Measurements from ENCODE around the gene CERS3.

The CERS3 gene

GRCh38 chr15:100533886-100534285 lies 5.1 kb upstream of the CERS3 start:
- H3K4me3 ChIP-seq (ENCODE audit: low read length): no peak overlapping the region
- no peak for DNase-seq (ENCODE audit: low read depth, low spot score)

- H3K4me3 ChIP-seq (ENCODE audit: low read length): no peak overlapping the region
- no peak for DNase-seq (ENCODE audit: low read depth, low spot score)
These were observed 3.1 kb upstream of the CERS3 start for GRCh38 chr15:100531823-100532327.

GRCh38 chr15:100531204-100531603 lies 2.5 kb upstream of the CERS3 start:
- no peak overlapping the region for H3K4me3 ChIP-seq (ENCODE audit: low read length)
- no peak for DNase-seq (ENCODE audit: low read depth, low spot score)

DNA sequence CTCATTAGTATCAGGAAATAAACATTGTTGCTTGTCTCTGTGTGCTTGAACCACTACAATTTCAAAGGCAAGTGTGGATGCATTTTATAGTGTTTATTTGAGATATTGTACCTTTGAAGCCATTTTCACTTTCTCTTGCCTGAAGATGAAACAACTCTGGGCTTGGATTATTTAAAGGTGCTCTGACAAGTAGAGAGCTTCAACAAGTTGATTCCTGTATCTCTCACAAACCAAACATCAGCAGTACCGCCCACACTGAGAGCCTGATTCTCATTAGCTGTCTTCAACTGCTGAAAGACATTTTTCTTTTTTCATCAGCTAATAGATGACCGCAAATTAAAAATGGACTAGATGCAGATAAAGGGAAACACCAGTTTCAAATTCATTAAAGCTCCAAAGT lies 806 bp upstream of the CERS3 start:
- no peak overlapping the region for H3K4me3 ChIP-seq (ENCODE audit: low read length)
- no peak for DNase-seq (ENCODE audit: low read depth, low spot score)

DNA sequence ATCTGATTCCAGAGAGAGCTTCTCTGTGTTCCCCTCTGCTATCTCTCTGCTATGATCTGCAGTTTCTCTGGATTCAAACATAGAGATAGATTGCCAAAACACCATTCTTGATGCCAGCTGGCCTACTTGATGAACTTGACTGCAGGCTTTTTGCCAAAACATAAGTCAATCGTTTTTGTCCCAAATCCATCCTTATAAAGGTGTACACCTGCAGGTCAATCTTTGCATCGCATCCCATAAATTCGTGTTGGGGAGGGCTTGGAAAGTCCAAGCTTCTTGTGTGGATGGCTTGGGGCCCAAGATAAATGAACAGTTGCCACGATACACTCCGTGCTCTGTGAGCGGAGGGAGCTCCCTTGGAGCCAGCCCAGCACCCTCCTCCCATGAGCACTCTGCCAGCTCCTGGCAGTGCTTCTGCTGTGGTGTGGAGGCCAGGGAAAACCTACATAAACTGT lies 2.7 kb downstream of the CERS3 start:
- H3K4me3 ChIP-seq (ENCODE audit: low read length): no peak overlapping the region
- no peak for DNase-seq (ENCODE audit: low read depth, low spot score)

- no peak for DNase-seq (ENCODE audit: low read depth, low spot score)
- no peak overlapping the region for H3K4me3 ChIP-seq (ENCODE audit: low read length)
These were observed 3.3 kb downstream of the CERS3 start for GRCh38 chr15:100525436-100525835.

- no peak for DNase-seq (ENCODE audit: low read depth, low spot score)
- H3K4me3 ChIP-seq (ENCODE audit: low read length): no peak overlapping the region
These were observed 4.4 kb downstream of the CERS3 start for GRCh38 chr15:100524326-100524725.

- H3K4me3 ChIP-seq (ENCODE audit: low read length): no peak overlapping the region
- no peak for DNase-seq (ENCODE audit: low read depth, low spot score)
These were observed 6.8 kb downstream of the CERS3 start for GRCh38 chr15:100521907-100522306.

GRCh38 chr15:100520132-100520921 lies 8.4 kb downstream of the CERS3 start:
- DNase-seq (ENCODE audit: low read depth, low spot score): peak; percentile 72
- H3K4me3 ChIP-seq (ENCODE audit: low read length): peak overlapping the region; percentile 8; the same call in 1 of the 2 replicates

DNA sequence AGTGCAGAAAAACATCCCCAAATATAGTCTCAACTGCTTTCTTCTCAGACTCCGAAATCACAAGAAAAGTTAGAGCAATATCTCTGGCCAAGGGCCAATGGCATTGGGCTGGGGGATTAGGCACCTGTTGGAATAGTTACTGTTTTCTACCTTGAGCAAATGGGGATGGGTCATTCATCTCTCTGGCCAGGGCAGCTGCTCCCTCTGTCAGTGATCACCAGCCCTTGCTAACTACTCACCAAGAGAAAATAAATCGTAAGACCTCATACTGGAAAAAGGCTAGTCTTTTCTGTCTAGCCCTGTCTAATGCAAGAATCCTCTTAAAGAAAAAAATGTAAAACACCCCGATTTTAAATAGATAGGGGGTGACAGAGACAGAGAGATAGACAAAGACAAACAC lies 10.9 kb downstream of the CERS3 start:
- H3K4me3 ChIP-seq (ENCODE audit: low read length): no peak overlapping the region
- no peak for DNase-seq (ENCODE audit: low read depth, low spot score)

GRCh38 chr15:100516643-100517512 lies 11.9 kb downstream of the CERS3 start:
- no peak overlapping the region for H3K4me3 ChIP-seq (ENCODE audit: low read length)
- no peak for DNase-seq (ENCODE audit: low read depth, low spot score)

- no peak for DNase-seq (ENCODE audit: low read depth, low spot score)
- H3K4me3 ChIP-seq (ENCODE audit: low read length): no peak overlapping the region
These were observed 13.0 kb downstream of the CERS3 start for GRCh38 chr15:100515758-100516157.

GRCh38 chr15:100508641-100509300 lies 20.0 kb downstream of the CERS3 start:
- no peak for DNase-seq (ENCODE audit: low read depth, low spot score)
- H3K4me3 ChIP-seq (ENCODE audit: low read length): no peak overlapping the region

DNA sequence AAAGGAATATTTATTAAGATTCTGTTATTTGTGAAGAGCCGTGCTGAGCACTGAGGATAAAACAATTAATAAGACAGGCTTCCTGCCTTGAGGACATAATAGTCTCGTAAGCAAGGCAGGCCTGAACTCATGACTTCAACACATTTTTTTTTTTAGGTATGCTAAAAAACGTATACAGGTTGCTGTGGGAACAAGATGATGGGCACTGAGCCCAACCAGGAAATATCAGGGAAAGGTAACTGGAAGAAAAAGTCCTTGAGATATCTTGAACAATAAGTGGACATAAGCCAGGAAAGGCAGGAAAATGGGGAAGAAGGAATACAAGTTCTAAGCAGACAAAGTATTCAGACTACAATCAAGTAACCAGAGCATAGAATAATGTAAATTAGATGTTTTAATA lies 26.1 kb downstream of the CERS3 start:
- no peak overlapping the region for H3K4me3 ChIP-seq (ENCODE audit: low read length)
- no peak for DNase-seq (ENCODE audit: low read depth, low spot score)

DNA sequence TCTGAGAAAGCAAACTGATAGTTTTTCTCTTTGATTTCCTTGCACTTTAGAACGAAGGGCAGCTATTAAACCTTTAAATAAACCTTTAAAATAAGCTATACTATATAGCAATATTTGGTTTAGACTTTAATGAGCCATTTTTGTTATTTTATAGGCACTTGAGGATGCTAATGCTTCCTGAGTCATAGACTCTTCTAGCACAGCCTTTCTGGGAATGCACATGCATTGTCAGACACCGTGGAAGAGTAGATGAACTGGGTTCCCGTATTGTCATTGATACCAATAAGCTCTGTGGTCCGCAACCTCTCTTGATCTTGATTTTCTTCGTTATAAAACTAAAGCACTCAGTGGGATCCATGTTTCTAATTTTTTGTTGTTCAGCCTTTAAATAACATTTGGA lies 27.6 kb downstream of the CERS3 start:
- H3K4me3 ChIP-seq (ENCODE audit: low read length): no peak overlapping the region
- no peak for DNase-seq (ENCODE audit: low read depth, low spot score)

DNA sequence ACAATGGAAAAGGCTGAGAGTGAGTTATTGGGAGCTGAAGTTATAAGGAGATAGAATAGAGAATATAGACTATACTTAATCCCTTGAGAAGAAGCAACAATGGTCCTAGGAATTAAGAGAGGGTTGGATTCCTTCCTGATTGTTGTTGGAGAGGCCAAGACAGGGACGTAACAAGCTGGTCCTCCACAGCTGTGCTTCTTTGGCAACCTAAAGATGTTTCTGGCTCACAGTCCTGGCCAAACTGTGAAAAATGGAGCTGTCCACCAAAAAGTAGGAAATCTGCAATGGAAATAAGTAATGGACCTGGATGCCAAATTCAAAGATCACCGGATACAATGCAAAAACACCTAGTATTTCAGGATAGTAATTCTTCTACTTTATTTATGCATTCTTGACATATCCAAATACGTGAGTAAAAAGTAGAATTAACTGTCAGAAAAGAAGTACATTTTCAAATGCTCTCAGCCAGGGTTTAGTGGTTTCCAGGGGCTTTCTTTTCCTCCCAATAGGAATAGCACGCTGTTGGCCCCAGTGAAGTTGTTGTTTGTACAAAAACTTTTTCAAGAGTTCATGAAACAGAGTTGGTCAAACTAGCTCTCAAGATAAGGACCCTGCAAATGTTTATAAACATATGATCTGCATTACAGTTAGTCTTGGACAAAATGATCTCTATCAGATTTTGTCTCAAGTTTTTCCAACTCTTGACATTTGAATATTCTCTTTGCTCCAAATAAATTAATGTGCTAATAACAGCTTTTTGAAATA lies 28.3 kb downstream of the CERS3 start:
- no peak overlapping the region for H3K4me3 ChIP-seq (ENCODE audit: low read length)
- no peak for DNase-seq (ENCODE audit: low read depth, low spot score)

- DNase-seq (ENCODE audit: low read depth, low spot score): no peak
These were observed 32.9 kb downstream of the CERS3 start for GRCh38 chr15:100495861-100496260.

DNA sequence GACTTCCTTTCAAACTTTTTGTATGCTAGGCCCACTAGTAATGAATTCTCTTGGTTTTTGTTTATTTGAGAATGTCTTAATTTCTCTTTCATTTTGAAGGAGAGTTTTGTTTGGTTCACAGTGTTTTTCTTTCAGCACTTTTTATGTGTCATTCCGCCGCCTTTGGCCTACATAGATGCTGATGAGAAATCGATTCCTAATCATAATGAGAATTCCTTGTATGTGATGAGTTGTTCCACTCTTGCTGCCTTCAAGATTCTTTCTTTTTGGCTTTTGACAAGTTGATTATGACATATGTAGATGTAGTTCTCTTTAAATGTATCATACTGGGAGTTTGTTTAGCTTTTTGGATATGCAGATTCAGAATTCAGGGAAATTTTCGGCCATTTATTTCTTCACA lies 35.5 kb downstream of the CERS3 start:
- no peak overlapping the region for H3K4me3 ChIP-seq (ENCODE audit: low read length)
- DNase-seq (ENCODE audit: low read depth, low spot score): no peak

More at GRCh38 chr15:100495861-100496260, 32.9 kb downstream of the CERS3 start:
- H3K4me3 ChIP-seq (ENCODE audit: low read length): no peak overlapping the region

DNA sequence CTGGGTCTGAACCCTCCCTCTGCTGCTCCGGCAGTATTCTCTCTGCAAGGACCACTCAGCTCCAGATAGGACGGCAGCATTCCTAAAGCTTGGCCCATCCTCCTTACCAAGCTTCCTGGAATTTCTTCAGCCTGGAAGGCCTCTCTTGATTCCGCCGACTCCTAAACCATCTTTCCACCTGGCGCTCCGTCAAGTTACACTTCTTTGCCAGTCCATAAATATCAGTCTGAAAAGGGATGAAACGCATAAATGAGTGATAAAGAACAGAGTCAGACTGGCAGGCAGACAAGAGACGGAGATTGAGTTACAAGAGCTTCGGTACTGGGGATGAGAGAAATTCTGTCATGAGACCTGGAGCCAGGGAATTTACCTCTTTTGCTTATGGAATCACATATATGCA lies 44.3 kb downstream of the CERS3 start:
- H3K4me3 ChIP-seq (ENCODE audit: low read length): no peak overlapping the region
- no peak for DNase-seq (ENCODE audit: low read depth, low spot score)
